OCI-LY1 (cell line): ENCODE results near the gene NELL1.

ENCODE experiments used
- H2AFZ ChIP-seq: fragments of 200-600 bp; sonication (generic), shearing (Covaris generic); 2 replicates; pipeline ENCODE4 v1.6.0; 2014; ENCODE audit warnings: antibody characterized with exemption, mild to moderate bottlenecking, low read length
- H3F3A ChIP-seq: fragments of 200-600 bp; sonication (generic), shearing (Covaris generic); 2 replicates; pipeline ENCODE4 v1.6.0; 2014; ENCODE audit warnings: mild to moderate bottlenecking, antibody characterized with exemption, low read length, moderate library complexity; ENCODE audit not compliant: insufficient read depth
- H3K27ac ChIP-seq: fragments of 200-600 bp; sonication (generic); 2 replicates; pipeline ENCODE4 v1.5.1; 2014; ENCODE audit warnings: low read length, mixed run types, mild to moderate bottlenecking, low read depth; ENCODE audit not compliant: poor library complexity, severe bottlenecking
- H3K27me3 ChIP-seq: fragments of 200-600 bp; sonication (generic); 2 replicates; pipeline ENCODE4 v1.6.0; 2014; ENCODE audit warnings: antibody characterized with exemption, mild to moderate bottlenecking, low read length, moderate library complexity; ENCODE audit not compliant: insufficient read depth
- H3K36me3 ChIP-seq: fragments of 200-600 bp; sonication (generic); 2 replicates; pipeline ENCODE4 v1.6.1; 2014; ENCODE audit warnings: mild to moderate bottlenecking, antibody characterized with exemption, low read length, moderate library complexity, mixed read lengths; ENCODE audit not compliant: insufficient read depth
- H3K4me1 ChIP-seq: fragments of 200-600 bp; sonication (generic); 2 replicates; pipeline ENCODE4 v1.5.1; 2014; ENCODE audit warnings: mild to moderate bottlenecking, low read length, moderate library complexity; ENCODE audit not compliant: insufficient read depth, severe bottlenecking
- H3K4me2 ChIP-seq: fragments of 200-600 bp; sonication (generic), shearing (Covaris generic); 2 replicates; pipeline ENCODE4 v1.6.1; 2014; ENCODE audit warnings: low read length
- H3K4me3 ChIP-seq: fragments of 200-600 bp; sonication (generic); 2 replicates; pipeline ENCODE4 v1.5.1; 2014; ENCODE audit warnings: low read length, low read depth, mild to moderate bottlenecking, mixed read lengths; ENCODE audit not compliant: poor library complexity, severe bottlenecking
- H3K79me2 ChIP-seq: fragments of 200-600 bp; shearing (Covaris generic); 2 replicates; pipeline ENCODE4 v1.6.1; 2016; ENCODE audit warnings: mixed run types, low read length, mixed read lengths; ENCODE audit not compliant: insufficient read depth
- H3K9ac ChIP-seq: fragments of 200-600 bp; sonication (generic), shearing (Covaris generic); 2 replicates; pipeline ENCODE4 v1.6.1; 2014; ENCODE audit warnings: mild to moderate bottlenecking, low read length, mixed read lengths
- H3K9me2 ChIP-seq: fragments of 200-600 bp; sonication (generic), shearing (Covaris generic); 2 replicates; pipeline ENCODE4 v1.6.1; 2014; ENCODE audit warnings: low read depth, mild to moderate bottlenecking, low read length, mixed read lengths
- H3K9me3 ChIP-seq: fragments of 200-600 bp; shearing (Covaris generic); 2 replicates; pipeline ENCODE4 v1.6.1; 2014; ENCODE audit warnings: low read length, mixed read lengths
- H4K20me1 ChIP-seq: fragments of 200-600 bp; sonication (generic), shearing (Covaris generic); 2 replicates; pipeline ENCODE4 v1.6.0; 2016; ENCODE audit warnings: mild to moderate bottlenecking, low read length; ENCODE audit not compliant: insufficient read depth
- CTCF ChIP-seq: fragments of 200-600 bp; sonication (generic), shearing (Covaris generic); IDR thresholded peaks from 2 replicates; pipeline ENCODE4 v1.5.1; 2017; ENCODE audit warnings: mild to moderate bottlenecking, antibody characterized with exemption, low read length, moderate library complexity, mixed read lengths
- EZH2 ChIP-seq: fragments of 200-600 bp; sonication (generic), shearing (Covaris generic); IDR thresholded peaks from 2 replicates; pipeline ENCODE4 v1.8.0; 2017; ENCODE audit warnings: borderline replicate concordance, mixed run types, mild to moderate bottlenecking, antibody characterized with exemption, low read length, moderate library complexity, mixed read lengths

Gene NELL1

DNA sequence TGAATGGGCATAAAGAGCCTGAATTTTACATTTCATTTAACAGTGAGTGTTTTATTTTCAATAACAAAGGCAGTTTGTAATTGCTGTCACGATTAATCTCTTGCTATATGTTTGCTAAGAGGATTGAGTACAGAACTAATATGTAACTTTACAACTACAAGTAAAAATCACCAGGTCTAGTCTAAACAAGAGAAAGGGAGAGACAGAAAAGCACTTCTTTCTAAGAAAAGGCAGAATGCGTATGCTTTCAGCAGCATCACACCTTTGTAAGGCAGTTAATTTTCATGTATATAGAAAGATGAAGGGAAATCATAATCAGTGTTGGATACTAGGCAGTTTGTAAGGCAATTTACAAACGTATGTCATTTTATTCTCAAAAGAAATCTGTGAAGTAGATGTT is 169.8 kb downstream of the NELL1 start:
- no peak overlapping the region for H2AFZ ChIP-seq
- H3K27me3 ChIP-seq = no peaks in the 10 kb centered on the region
- H3K79me2 ChIP-seq = no peaks in the 10 kb centered on the region

GRCh38 chr11:20840341-20840740 is 171.0 kb downstream of the NELL1 start:
- H3K4me3 ChIP-seq = no peak overlapping the region
- H3K4me2 ChIP-seq = no peak overlapping the region
- H3F3A ChIP-seq = no peaks in the 10 kb centered on the region
- no peaks in the 10 kb centered on the region for H3K4me1 ChIP-seq
- H3K36me3 ChIP-seq = no peaks in the 10 kb centered on the region
- H2AFZ ChIP-seq = no peak overlapping the region
- H3K9me2 ChIP-seq = no peaks in the 10 kb centered on the region
- H3K9ac ChIP-seq = no peak overlapping the region
- no peak overlapping the region for H3K27ac ChIP-seq
- H3K79me2 ChIP-seq = no peaks in the 10 kb centered on the region
- no peaks in the 10 kb centered on the region for H3K27me3 ChIP-seq
- no peaks in the 10 kb centered on the region for H4K20me1 ChIP-seq
- H3K9me3 ChIP-seq = no peaks in the 10 kb centered on the region
- TF ChIP-seq CTCF (no peak), EZH2 (no peak)

More for the DNA sequence above, 169.8 kb downstream of the NELL1 start:
- TF ChIP-seq CTCF (no peak), EZH2 (no peak)
- Histone ChIP-seq H3K4me1 (no peaks in the 10 kb centered on the region), H3K27ac (no peak overlapping the region), H4K20me1 (no peaks in the 10 kb centered on the region), H3K4me2 (no peak overlapping the region), H3K36me3 (no peaks in the 10 kb centered on the region), H3K9ac (no peak overlapping the region), H3F3A (no peaks in the 10 kb centered on the region), H3K9me2 (no peaks in the 10 kb centered on the region), H3K9me3 (no peaks in the 10 kb centered on the region), H3K4me3 (no peak overlapping the region)

DNA sequence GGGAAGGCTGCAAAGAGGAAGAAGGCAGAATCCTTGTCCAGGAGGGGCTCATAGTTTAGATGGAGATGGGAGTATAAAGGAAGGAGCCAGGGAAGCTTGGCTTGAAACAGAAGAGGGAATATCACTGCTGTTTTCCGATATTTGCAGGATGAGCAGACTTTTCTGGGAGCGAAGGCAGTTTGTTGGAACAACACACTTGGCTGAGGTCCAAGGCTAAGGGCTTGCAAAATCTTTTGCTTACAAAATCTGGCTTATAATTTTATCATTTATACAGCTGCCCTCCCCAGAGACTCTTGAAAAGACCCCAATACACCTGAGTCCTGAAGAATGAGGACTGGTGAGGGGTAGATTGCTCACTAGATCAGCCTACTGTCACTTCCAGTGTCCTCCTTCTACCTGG is 174.8 kb downstream of the NELL1 start:
- Histone ChIP-seq H3K4me2 (no peak overlapping the region), H3K9me3 (no peaks in the 10 kb centered on the region), H3K9ac (no peak overlapping the region), H4K20me1 (no peaks in the 10 kb centered on the region), H3K27me3 (no peaks in the 10 kb centered on the region), H3F3A (no peaks in the 10 kb centered on the region), H3K4me3 (no peak overlapping the region), H3K4me1 (no peaks in the 10 kb centered on the region), H3K9me2 (no peaks in the 10 kb centered on the region), H3K36me3 (no peaks in the 10 kb centered on the region), H3K27ac (no peak overlapping the region), H3K79me2 (no peaks in the 10 kb centered on the region), H2AFZ (no peak overlapping the region)
- no peak for TF ChIP-seq CTCF
- no peak for TF ChIP-seq EZH2
